Neural crest cell (in vitro differentiated cells): ENCODE data around the gene SHFL. TPM values are rescaled to one million over a fixed set of nuclear protein-coding genes. Genes with fewer than 3 reads are reported as not detected.

Source experiments
- DNase-seq: peaks from one replicate; pipeline ENCODE4 v3.0.0; 2021; ENCODE audit warnings: low read depth, mixed read lengths, low spot score
- H3K27ac Mint-ChIP-seq: one replicate; pipeline ENCODE4 v1.8.0; 2021; ENCODE audit warnings: mild to moderate bottlenecking, mixed read lengths; ENCODE audit not compliant: unreplicated experiment
- H3K27me3 Mint-ChIP-seq: 2 replicates; pipeline ENCODE4 v1.8.0; 2021; ENCODE audit warnings: low read depth, mild to moderate bottlenecking, mixed read lengths
- H3K36me3 Mint-ChIP-seq: 2 replicates; pipeline ENCODE4 v1.8.0; 2021; ENCODE audit warnings: low read depth, mild to moderate bottlenecking, mixed read lengths
- H3K4me1 Mint-ChIP-seq: 2 replicates; pipeline ENCODE4 v1.8.0; 2021; ENCODE audit warnings: mixed read lengths
- H3K4me3 Mint-ChIP-seq: one replicate; pipeline ENCODE4 v1.8.0; 2021; ENCODE audit warnings: mild to moderate bottlenecking, mixed read lengths
- H3K9me3 Mint-ChIP-seq: 2 replicates; pipeline ENCODE4 v1.8.0; 2021; ENCODE audit warnings: mixed read lengths
- CTCF ChIP-seq: fragments of 200-600 bp; sonication (generic); conservative IDR thresholded peaks from 2 replicates; pipeline ENCODE4 v1.5.0; 2021; ENCODE audit warnings: antibody characterized with exemption, mild to moderate bottlenecking
- microRNA-seq: library from miRNA; unstranded; fragments of <30 nt; microRNA quantifications from one replicate; pipeline ENCODE4, GENCODE V29; 2020
- total RNA-seq: library from RNA; stranded (reverse); gene quantifications from 2 replicates; pipeline ENCODE4 v1.2.1, GENCODE V29; 2021

Gene SHFL
- total RNA-seq, 1 donor from 2014 or later, result 0.89 TPM

- no peak overlapping the region for H3K27ac Mint-ChIP-seq
- H3K4me1 Mint-ChIP-seq, result no peaks in the 10 kb centered on the region
- no peaks in the 10 kb centered on the region for H3K27me3 Mint-ChIP-seq
- no peak overlapping the region for H3K4me3 Mint-ChIP-seq
- no peak for TF ChIP-seq CTCF
- DNase-seq, result no peak
- no peaks in the 10 kb centered on the region for H3K9me3 Mint-ChIP-seq
- H3K36me3 Mint-ChIP-seq, result peaks cover 9% of the 10 kb centered on the region
Measured at GRCh38 chr19:10141973-10142372, 55.9 kb downstream of the SHFL start.

Small RNA genes within 50 kb of the gene (microRNA-seq; reads per million reads assigned to microRNA genes)
- not detected for gene MIR5589

Other genes with a start within 250 kb of the SHFL start
- 6.8 and 7.3 TPM in 2 replicates for gene OLFM2, start 149.8 kb upstream of the SHFL start, total RNA-seq
- 0.61 and 0.86 TPM in 2 replicates for gene COL5A3, start 75.8 kb upstream of the SHFL start, total RNA-seq
- gene RDH8, start 72.8 kb upstream of the SHFL start, total RNA-seq, result not detected in 2 replicates
- gene ANGPTL6, start 16.4 kb downstream of the SHFL start, total RNA-seq, result not detected in 2 replicates
- 77.8 and 84.5 TPM in 2 replicates for gene PPAN, start 20.0 kb downstream of the SHFL start, total RNA-seq
- 25.9 and 26.9 TPM in 2 replicates for gene P2RY11, start 25.4 kb downstream of the SHFL start, total RNA-seq
- gene EIF3G, start 33.6 kb downstream of the SHFL start, total RNA-seq, result 210 and 224 TPM in 2 replicates
- gene DNMT1, start 108.6 kb downstream of the SHFL start, total RNA-seq, result 288 and 333 TPM in 2 replicates
- 24.8 and 26.3 TPM in 2 replicates for gene S1PR2, start 145.0 kb downstream of the SHFL start, total RNA-seq
- 75.4 and 75.6 TPM in 2 replicates for gene MRPL4, start 165.9 kb downstream of the SHFL start, total RNA-seq
- 0.14 and 0.23 TPM in 2 replicates for gene ICAM1, start 184.8 kb downstream of the SHFL start, total RNA-seq
- not detected in 2 replicates for gene ICAM4, start 200.6 kb downstream of the SHFL start, total RNA-seq
- not detected in 2 replicates for gene ICAM5, start 203.6 kb downstream of the SHFL start, total RNA-seq
- gene ZGLP1, start 223.5 kb downstream of the SHFL start, total RNA-seq, result 10.4 and 11.3 TPM in 2 replicates
- gene FDX2, start 229.7 kb downstream of the SHFL start, total RNA-seq, result 20.0 and 22.5 TPM in 2 replicates
- 75.9 and 78.2 TPM in 2 replicates for gene RAVER1, start 247.2 kb downstream of the SHFL start, total RNA-seq